ENCODE data around the gene RBM18.

Gene RBM18, protein sequence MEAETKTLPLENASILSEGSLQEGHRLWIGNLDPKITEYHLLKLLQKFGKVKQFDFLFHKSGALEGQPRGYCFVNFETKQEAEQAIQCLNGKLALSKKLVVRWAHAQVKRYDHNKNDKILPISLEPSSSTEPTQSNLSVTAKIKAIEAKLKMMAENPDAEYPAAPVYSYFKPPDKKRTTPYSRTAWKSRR

DNA sequence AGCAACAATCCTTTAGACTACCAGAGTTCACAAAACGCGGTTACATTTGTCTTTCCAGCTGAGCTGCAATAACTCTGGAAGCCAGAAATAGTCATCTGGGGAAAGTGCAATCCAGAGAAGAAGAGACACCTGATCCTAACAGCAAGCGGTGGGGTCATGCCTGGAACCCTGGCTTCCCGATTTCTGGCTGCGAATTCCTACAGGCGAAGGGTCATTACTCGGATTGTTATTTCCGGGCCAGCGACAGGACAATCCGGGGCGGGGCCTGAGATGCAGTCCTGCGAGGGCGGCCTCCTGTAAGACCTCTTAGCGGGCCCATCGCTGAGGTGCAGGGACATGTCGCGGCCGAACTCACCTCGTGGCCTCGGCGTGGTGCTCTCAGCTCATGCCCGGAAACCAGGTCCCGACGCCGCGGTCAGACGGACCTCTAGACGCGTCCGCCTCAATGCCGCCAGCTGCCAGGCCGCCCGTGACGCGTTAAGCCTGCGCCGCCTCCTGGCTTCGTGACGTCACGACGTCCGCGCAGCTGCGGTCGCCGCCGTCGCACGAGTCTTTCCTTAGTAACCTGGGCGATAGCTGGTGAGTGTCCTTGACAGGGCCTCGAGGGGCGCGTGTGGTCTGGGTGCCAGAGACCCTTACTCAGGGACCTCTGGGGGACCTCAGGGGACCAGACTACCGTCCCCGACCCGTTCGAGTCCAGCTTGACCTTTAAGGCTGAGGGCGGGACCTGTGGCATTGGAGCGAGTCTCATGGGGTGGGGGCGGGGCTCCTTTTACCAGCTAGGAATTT, at the start of gene RBM18, which contains the start of gene MRRF:
RBM18 (minus strand) TSS at position 481 of the 789 bp plus-strand sequence. CDS start 3,348 bp downstream, outside the sequence.
MRRF (plus strand) TSS at position 523 of the 789 bp plus-strand sequence. CDS start 6,010 bp downstream, outside the sequence.
- TF ChIP-seq, protein P1, sequence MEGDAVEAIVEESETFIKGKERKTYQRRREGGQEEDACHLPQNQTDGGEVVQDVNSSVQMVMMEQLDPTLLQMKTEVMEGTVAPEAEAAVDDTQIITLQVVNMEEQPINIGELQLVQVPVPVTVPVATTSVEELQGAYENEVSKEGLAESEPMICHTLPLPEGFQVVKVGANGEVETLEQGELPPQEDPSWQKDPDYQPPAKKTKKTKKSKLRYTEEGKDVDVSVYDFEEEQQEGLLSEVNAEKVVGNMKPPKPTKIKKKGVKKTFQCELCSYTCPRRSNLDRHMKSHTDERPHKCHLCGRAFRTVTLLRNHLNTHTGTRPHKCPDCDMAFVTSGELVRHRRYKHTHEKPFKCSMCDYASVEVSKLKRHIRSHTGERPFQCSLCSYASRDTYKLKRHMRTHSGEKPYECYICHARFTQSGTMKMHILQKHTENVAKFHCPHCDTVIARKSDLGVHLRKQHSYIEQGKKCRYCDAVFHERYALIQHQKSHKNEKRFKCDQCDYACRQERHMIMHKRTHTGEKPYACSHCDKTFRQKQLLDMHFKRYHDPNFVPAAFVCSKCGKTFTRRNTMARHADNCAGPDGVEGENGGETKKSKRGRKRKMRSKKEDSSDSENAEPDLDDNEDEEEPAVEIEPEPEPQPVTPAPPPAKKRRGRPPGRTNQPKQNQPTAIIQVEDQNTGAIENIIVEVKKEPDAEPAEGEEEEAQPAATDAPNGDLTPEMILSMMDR (IDR thresholded peaks at IDR 0.05; ENCODE audit: borderline replicate concordance, insufficient read depth, low read depth, low read length): no peak

DNA sequence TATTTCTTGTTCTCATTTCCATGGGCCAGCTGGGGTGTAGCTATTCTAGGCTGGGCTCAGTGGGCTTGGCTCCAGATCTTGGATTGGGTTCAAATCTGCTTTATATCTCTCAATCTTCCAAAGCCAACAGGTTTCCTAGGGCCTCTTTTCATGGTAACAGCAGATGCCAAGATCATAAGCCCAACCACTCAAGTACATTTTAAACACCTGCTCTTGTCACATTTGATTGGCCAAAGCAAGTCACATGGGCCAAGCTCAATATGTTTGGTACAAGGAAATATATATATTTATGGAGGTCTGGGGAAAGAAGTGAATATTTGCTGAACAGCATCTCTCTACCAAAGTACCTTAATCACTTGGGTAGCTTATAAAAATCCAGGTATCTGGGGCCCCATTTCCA, 49.5 kb upstream of the RBM18 start:
- H3K4me3 ChIP-seq (ENCODE audit: low read depth, low read length): no peak overlapping the region
- TF ChIP-seq, protein P1 (IDR thresholded peaks at IDR 0.05; ENCODE audit: borderline replicate concordance, insufficient read depth, low read depth, low read length): no peak

More for the DNA sequence above, at the start of gene RBM18, which contains the start of gene MRRF:
- peak within 1 kb of the TSS; percentile 79 for H3K4me3 ChIP-seq (ENCODE audit: low read depth, low read length)

DNA sequence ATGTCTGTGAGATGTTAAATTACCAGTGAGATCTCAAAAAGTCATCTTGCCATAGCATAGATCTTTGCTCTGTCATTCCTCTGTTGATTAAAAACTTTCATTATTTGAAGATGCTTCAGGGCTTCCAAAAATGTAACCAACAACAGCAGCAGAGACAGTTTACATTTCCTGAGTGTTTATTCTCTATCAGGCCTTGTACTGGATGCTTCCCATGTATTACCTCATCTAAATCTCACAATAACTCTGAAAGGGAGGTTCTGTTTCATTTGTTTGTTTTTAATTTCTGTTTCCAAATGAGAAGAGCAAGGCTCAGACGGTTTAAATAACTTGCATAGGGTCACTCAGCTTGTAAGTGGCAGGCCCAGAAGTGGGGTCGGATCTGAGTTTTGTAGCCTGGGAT, 45.2 kb upstream of the RBM18 start:
- TF ChIP-seq, protein P1 (IDR thresholded peaks at IDR 0.05; ENCODE audit: borderline replicate concordance, insufficient read depth, low read depth, low read length): no peak
- H3K4me3 ChIP-seq (ENCODE audit: low read depth, low read length): no peak overlapping the region

DNA sequence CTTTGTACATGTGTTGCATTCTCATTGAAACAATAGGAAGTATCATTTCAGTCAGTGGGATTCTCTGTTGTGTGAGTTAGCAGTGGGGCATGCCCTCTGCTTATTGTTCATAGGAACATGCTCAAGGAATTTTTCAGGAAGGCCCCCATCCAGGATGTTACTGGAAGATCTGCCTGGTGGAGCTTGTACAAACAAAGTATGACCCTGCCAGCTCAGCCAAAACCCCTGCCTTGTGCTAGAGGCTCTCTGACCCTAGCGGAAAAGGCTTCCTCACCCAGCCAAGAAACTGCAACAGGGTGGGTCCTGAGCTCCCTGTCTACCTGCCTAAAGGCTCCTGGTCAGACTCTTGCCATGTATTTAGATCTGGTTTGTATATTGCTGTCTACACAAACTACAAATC, 43.3 kb upstream of the RBM18 start:
- H3K4me3 ChIP-seq (ENCODE audit: low read depth, low read length): no peak overlapping the region
- TF ChIP-seq, protein P1 (IDR thresholded peaks at IDR 0.05; ENCODE audit: borderline replicate concordance, insufficient read depth, low read depth, low read length): no peak

DNA sequence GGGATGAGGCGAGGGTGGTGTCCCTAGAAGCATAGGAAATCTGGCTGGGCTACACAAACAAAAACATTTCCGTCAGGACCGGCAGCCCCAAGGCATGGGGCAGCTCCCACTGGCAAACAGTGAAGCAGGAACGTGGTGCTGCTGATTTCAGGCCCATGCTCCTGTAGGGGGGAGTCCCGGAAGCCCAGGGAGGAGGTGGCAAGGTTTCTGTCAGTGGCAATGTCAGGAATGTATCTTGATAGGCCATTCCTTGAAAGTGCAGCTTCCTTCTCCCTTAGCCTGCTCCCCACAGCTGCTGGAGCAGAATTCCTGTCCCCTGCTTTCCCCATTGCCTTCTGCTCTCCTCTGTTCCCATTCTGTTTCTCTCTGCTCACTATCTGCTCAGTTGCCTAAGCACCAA, 42.4 kb upstream of the RBM18 start:
- H3K4me3 ChIP-seq (ENCODE audit: low read depth, low read length): no peak overlapping the region
- TF ChIP-seq, protein P1 (IDR thresholded peaks at IDR 0.05; ENCODE audit: borderline replicate concordance, insufficient read depth, low read depth, low read length): no peak

DNA sequence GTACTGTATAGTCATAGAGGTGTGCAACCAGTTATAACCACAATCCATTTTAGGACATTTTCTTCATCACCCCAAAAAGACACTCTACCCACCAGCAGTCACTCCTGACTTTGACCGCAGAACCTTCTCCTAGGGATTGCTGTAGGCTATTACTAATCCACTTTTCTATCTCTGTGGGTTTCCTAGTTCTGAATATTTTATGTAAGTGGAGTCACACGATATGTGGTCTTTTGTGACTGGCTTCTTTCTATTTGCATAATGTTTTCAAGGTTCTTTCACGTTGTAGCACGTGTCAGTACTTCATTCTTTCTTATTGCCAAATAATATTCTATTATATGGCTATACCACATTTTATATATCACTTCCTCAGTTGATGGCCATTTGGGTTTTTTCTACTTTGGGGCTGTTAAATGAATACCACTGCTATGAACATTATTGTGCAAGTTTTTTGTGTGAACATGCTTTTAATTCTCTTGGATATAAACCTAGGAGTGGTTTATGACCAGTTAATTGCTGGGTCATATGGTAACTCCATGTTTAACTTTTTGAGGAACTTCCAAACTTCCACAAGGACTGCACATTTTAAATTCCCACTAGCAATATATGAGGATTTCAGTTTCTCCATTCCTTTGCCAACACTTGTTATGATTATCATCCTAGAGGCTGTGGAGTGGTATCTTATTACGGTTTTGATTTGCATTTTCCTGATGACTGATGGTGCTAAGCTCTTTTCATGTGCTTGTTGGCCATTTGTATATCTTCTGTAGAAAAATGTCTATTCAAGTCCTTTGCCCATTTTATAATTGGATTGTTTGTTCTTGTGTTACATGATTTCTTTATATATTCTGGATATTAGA, 37.8 kb upstream of the RBM18 start:
- H3K4me3 ChIP-seq (ENCODE audit: low read depth, low read length): no peak overlapping the region
- TF ChIP-seq, protein P1 (IDR thresholded peaks at IDR 0.05; ENCODE audit: borderline replicate concordance, insufficient read depth, low read depth, low read length): no peak
